ENCODE results near the gene UBASH3B. TPM values are rescaled to one million over a fixed set of nuclear protein-coding genes. Genes with fewer than 3 reads are reported as not detected.

UBASH3B gene
- total RNA-seq, 1 donor from 2014 or later, result 2.6 TPM

DNA sequence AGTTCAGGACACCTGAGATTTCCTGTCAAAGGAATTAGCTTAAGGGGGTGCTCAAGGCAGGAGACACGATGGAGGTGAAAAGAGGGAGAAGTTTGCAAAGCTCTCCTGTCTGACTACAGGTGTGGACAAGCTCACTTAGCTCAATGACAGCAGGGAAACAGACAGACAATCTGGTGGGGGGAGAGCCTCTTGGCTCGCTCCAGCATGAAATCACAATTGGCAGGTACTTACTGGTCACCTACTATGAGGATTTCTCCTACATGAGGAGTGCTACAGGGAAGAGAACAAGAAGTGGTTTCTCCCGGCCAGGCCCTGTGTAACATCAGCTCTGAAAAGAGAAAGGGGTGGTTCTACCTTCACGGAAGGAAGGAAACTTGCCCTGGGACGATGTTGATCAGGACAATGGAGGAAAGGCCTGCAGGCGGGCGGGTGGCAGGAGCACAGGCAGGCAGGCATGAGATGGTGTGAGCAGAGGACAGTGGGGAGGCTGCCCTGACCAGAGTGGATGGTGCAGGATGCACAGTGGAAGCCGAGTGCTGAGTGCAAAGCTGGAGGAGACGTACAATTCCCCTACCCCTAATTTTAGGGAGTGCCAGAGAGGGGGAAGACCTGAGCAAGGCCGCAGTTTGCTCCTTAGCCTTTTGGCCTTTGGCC, 124.9 kb downstream of the UBASH3B start:
- Histone ChIP-seq H3K36me3 (no peaks in the 10 kb centered on the region), H3K27ac (replicated peaks) (peak overlapping the region; percentile 37), H3K27me3 (ENCODE audit: low read depth) (peaks cover 26% of the 10 kb centered on the region), H3K4me3 (no peak overlapping the region), H3K4me1 (peaks cover 46% of the 10 kb centered on the region), H3K9me3 (replicated peaks) (no peaks in the 10 kb centered on the region)
- TF ChIP-seq, protein P1, sequence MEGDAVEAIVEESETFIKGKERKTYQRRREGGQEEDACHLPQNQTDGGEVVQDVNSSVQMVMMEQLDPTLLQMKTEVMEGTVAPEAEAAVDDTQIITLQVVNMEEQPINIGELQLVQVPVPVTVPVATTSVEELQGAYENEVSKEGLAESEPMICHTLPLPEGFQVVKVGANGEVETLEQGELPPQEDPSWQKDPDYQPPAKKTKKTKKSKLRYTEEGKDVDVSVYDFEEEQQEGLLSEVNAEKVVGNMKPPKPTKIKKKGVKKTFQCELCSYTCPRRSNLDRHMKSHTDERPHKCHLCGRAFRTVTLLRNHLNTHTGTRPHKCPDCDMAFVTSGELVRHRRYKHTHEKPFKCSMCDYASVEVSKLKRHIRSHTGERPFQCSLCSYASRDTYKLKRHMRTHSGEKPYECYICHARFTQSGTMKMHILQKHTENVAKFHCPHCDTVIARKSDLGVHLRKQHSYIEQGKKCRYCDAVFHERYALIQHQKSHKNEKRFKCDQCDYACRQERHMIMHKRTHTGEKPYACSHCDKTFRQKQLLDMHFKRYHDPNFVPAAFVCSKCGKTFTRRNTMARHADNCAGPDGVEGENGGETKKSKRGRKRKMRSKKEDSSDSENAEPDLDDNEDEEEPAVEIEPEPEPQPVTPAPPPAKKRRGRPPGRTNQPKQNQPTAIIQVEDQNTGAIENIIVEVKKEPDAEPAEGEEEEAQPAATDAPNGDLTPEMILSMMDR (IDR thresholded peaks at IDR 0.05; ENCODE audit: borderline replicate concordance), result no peak
- no peak for DNase-seq
- intact Hi-C loops (cut with micrococcal nuclease), result loop anchor here (2.0 kb wide), 1 partner anchor 150 kb away; no protein-coding TSS in a partner anchor

DNA sequence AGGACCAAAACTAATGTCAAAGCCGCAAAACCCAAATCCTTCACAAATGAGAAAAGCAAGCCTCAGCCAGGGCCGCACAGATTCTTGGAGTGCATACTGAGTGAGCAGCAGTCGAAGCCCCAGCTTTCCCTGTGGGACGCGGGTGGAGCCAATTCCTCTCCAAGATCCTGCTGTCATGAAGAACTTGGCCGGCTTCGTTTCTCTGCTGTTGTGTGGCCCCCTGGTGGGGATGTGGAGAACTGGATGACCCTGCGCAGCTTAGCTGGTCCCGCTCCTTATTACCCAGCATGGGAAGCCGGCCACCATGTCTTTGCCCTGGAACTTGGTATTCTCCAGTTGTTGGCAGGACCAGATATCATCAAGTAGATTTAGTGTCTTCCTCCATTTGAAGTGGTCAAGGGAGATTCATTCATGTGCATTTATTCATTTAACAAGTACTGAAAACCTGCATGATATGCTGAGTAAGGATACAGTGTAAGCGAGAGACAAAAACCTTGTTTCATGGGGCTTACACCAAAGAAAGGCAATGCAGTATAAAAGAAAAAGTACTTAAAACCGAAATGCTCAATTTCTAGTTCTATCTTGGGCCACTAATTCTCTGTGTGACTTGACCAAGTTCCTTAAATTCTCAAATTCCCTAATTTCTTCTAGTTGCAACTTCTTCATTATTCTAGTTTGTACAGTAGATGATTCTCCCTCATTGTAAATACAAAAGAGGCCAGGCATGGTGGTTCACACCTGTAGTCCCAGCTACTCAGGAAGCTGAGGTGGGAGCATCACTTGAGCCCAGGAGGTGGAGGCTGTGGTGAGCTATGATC, 126.1 kb downstream of the UBASH3B start:
- Histone ChIP-seq H3K36me3 (no peaks in the 10 kb centered on the region), H3K27me3 (ENCODE audit: low read depth) (peaks cover 26% of the 10 kb centered on the region), H3K4me3 (no peak overlapping the region), H3K9me3 (replicated peaks) (no peaks in the 10 kb centered on the region), H3K4me1 (peaks cover 37% of the 10 kb centered on the region), H3K27ac (replicated peaks) (peak overlapping the region; percentile 37)
- TF ChIP-seq, protein P1 (IDR thresholded peaks at IDR 0.05; ENCODE audit: borderline replicate concordance), result peak; percentile 97
- intact Hi-C loops (cut with micrococcal nuclease), result loop anchor here (2.0 kb wide), 1 partner anchor 151 kb away; no protein-coding TSS in a partner anchor
- DNase-seq, result peak; percentile 86

DNA sequence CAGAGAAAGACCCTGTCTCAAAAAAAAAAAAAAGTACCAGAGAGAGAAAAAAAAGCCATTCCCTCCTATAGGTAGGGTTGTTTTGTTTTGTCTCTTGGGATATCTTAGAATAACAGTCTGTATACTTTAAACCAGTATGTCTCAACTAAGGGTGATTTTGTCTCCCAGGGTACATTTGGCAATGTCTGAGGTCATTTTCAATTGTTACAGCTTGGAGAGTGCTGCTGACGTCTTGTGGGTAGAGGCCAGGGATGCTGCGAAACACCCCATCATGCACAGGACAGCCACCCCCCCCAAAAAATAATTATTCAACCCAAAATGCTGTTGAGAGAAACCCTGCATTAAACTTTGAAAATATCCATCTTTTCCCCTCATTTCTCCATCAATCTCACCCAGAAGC, 126.7 kb downstream of the UBASH3B start:
- no peak for DNase-seq
- Histone ChIP-seq H3K36me3 (no peaks in the 10 kb centered on the region), H3K9me3 (replicated peaks) (no peaks in the 10 kb centered on the region), H3K4me3 (no peak overlapping the region), H3K27me3 (ENCODE audit: low read depth) (peaks cover 21% of the 10 kb centered on the region), H3K27ac (replicated peaks) (no peak overlapping the region), H3K4me1 (peaks cover 31% of the 10 kb centered on the region)
- TF ChIP-seq, protein P1 (IDR thresholded peaks at IDR 0.05; ENCODE audit: borderline replicate concordance), result no peak
- intact Hi-C loops (cut with micrococcal nuclease), result no loop called here

DNA sequence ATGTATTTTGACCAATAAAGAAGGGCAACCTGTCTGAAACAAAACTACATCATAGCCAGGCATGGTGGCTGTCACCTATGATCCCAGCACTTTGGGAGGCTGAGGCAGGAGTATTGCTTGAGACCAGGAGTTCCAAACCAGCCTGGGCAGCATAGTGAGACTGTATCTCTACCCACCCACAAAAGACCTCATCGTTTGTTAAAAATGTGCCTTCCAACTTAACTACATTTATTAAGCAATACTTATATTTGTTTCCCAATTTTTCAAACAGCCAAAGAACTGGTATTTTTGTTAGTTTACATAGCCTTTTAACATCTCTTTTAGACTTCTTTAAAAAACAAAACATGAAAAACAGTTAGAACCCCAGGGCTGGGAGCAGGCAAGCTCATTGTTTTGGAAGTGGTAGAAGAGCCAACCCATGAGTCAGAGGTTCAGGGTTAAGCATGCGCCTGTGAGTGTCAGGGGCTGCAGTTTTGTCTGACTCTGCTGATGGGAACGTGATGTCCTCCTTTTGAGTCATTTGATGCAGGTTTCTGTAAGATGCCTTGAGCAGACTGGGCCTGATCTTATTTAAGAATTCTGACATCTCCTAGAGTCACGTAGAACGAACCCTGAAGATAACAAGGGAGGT, 128.9 kb downstream of the UBASH3B start:
- no peak overlapping the region for H3K4me3 ChIP-seq
- intact Hi-C loops (cut with micrococcal nuclease), result no loop called here
- H3K36me3 ChIP-seq, result peaks cover 3% of the 10 kb centered on the region
- TF ChIP-seq, protein P1 (IDR thresholded peaks at IDR 0.05; ENCODE audit: borderline replicate concordance), result no peak
- DNase-seq, result no peak
- no peak overlapping the region for H3K27ac ChIP-seq (replicated peaks)
- H3K27me3 ChIP-seq (ENCODE audit: low read depth), result peaks cover 11% of the 10 kb centered on the region
- peaks cover 27% of the 10 kb centered on the region for H3K4me1 ChIP-seq
- no peaks in the 10 kb centered on the region for H3K9me3 ChIP-seq (replicated peaks)

DNA sequence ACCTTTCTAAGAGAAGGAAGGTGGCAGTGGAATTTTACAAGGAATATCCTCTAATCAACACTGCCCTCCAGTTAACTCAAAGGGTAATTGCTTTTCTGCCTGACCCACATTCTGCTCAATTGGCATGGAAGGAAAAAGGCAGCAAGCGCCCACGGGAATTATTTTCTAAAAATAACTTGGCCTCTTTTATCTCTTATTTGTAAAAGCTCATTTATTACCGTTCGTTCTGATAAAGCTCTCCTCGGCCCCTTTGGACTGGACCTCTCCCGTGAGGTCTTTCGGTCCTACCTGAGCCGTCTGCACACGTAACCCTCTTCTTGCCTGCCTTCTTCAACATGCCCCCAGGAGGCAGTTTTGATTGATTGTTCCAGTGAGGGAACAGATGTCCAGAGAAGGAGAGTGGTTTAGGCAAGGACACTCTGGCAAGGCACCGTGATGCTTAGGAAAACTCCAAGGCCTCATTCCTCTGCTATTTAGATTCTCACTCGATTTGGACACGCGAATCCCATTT, 129.6 kb downstream of the UBASH3B start:
- Histone ChIP-seq H3K27ac (replicated peaks) (no peak overlapping the region), H3K4me1 (peaks cover 27% of the 10 kb centered on the region), H3K36me3 (peaks cover 7% of the 10 kb centered on the region), H3K9me3 (replicated peaks) (no peaks in the 10 kb centered on the region), H3K27me3 (ENCODE audit: low read depth) (peaks cover 7% of the 10 kb centered on the region), H3K4me3 (no peak overlapping the region)
- DNase-seq, result no peak
- intact Hi-C loops (cut with micrococcal nuclease), result no loop called here
- TF ChIP-seq, protein P1 (IDR thresholded peaks at IDR 0.05; ENCODE audit: borderline replicate concordance), result no peak

Measured in left ventricle myocardium inferior (tissue), 1 donor.